Stimulated activated CD4-positive, alpha-beta T cell treated with anti-CD3 and anti-CD28 coated beads, Interleukin-1b, Interleukin-23, amount 100 ng/mL, for 1 hour (primary cell): ENCODE results near the gene TOMM22.

Experiments used
- DNase-seq, 2 donors: peaks; one replicate each; pipeline ENCODE4 v3.0.0-alpha.2; 2020; ENCODE audit warnings: low read depth in 2 of 2

TOMM22 gene

DNA sequence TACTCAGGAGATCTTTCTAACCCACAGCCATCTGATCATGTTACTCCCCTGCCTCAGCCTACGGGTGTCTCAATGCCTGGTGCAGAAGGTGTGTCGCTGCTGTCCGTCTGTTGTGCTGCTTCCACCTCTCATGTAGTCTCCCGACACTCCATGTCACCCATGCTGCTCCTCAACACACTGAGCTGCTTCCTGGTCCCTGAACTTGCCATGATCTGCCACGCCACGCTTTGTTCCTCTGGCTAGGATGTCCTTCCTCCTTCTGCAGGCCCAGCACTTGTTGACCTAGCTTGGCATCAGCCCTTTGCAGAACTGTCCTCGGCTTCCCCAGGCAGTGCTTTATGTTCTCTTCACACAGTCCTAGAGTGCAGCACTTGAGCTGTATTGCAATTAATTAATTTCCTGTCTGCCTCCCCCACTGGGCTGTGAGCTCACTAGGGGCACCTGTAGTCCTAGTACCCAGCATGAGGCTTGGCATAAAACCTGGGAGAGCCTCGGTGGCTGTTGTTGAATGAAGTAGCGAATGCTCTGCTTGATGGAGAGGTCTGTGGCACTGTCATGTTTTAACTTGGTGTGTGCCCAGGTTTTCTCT, 33.5 kb downstream of the TOMM22 start:
- DNase-seq, result no peak

DNA sequence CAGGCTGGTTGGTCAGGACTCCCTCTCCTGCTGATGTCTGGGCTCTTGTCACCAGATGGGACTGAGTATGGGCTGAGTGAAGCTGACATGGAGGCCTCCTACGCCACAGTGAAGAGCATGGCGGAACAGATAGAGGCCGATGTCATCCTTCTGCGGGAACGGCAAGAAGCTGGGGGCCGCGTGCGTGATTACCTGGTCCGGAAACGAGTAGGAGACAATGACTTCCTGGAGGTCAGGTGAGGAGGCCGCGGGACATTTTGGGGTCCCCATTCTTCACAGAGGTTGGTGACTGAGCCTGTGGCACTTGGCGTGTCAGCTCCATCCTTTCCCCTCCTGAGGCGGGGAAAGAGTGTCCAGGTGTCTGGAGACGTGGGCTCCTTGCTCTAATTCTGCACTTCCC, 34.1 kb downstream of the TOMM22 start:
- DNase-seq, result no peak

DNA sequence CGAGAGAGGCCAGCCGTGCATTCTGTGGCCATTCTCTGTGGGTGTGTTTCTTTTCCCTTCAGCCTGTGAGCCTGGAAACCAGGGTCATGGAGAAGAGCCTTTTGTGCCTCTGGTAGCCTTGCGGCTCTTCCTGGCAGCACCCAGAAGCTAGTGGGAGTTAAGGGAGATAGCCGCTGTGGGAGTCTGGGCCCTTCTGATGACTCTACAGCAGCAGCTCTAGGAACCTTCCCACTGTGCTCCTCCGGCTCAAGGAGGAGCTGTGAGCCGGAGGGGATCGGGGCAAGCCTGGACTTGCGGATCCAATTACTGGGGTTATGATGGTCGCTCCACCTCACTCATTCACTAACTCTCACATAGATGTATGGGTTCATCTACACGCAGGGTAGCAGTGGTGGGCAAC, 34.5 kb downstream of the TOMM22 start:
- DNase-seq, result no peak

DNA sequence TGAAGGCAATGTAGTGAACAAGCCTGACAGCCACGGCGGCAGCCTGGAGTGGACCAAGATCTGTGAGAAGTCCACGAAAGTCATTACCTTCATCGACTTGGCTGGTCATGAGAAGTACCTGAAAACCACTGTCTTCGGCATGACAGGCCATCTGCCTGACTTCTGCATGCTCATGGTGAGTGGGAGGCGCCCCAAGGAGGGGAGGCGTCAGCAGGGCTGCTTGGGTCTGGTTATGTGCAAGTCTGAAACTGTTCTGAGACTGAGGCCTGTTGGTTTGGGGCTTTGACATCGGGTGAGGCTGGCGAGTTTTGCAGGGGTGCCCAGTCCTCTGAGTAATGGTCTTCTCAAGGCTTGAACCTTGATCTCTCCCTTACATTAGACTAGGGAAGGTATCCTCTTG, 35.1 kb downstream of the TOMM22 start:
- no peak for DNase-seq

DNA sequence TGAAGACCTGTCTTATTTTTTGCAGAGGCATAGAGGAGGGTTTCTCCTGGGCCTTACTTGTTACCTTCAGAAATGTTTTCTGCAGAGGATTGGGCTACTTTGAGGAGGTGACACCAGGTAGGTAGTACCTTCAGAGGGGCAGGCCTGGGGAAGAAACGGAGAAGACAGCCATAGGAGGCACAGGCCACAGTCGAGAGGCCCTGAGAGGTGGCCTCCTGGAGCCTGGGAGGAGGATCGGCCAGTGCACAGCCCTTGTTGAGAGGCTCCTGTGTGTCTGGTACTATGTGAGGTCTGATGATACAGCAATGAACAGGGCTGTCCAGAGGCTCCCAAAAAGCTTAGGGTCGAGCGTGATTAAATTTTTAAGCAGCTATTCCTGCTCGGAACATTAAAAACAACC, 35.5 kb downstream of the TOMM22 start:
- DNase-seq, result no peak

DNA sequence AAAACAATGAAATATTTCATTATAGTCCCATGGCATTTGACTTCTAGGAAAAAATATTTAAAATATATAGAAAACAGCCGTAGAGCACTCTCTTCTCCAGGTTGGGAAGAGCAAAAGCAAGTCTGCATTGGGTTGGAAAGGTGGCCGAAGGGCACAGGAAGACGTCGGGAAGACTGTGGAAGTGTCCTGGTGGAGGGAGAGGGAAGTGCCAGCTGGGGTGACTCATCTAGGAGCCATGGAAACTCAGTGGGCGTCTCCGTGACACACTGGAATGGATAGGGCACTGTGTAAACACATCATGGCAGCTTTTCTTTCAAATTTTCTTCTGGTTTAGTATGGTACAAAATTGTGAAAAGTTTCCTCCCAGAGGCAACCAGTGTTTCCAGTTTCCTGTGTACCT, 36.7 kb downstream of the TOMM22 start:
- no peak for DNase-seq

DNA sequence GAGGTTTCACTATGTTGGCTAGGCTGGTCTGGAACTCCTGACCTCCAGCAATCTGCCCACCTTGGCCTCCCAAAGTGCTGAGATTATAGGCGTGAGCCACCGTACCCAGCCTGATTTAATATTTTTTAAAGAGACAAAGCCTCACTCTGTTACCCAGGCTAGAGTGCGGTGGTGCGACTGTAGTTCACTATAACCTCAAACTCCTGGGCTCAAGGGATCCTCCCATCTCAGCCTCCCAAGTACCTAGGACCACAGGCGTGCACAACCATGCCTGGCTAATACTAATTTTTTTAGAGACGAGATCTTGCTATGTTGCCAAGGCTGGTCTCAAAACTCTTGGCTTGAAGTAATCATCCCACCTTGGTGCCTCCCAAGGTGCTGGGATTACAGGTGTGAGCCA, 37.4 kb downstream of the TOMM22 start:
- no peak for DNase-seq

DNA sequence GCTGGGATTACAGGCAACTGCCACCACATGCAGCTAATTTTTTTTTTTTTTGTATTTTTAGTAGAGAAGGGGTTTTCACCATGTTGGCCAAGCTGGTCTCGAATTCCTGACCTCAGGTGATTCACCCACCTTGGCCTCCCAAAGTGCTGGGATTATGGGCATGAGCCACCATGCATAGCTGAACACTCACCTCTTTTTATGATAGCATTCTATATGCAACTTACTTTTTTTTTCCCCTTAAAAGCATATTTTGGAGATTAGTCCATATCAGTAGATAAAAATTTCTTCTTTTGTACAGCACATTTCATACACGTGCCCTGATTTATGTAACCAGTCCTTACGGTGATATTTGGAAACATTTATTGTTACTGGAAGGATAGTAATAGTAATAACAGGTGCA, 38.6 kb downstream of the TOMM22 start:
- DNase-seq, result no peak

DNA sequence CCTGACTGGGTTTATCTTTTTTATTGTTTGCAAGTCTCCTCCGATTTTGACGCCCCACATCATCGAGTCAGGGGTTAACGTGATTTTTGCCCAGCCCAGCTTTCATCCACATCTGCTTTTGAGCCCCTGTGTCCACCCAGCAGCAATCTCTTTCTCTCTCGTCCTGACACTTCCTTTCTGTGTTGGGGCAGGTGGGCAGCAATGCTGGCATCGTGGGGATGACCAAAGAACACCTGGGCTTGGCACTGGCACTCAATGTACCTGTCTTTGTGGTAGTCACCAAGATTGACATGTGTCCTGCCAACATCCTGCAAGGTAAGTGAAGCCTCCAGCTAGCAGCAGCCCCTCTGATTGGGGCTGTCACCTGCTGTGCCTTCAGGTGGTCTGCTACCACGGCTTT, 39.8 kb downstream of the TOMM22 start:
- DNase-seq, result no peak

DNA sequence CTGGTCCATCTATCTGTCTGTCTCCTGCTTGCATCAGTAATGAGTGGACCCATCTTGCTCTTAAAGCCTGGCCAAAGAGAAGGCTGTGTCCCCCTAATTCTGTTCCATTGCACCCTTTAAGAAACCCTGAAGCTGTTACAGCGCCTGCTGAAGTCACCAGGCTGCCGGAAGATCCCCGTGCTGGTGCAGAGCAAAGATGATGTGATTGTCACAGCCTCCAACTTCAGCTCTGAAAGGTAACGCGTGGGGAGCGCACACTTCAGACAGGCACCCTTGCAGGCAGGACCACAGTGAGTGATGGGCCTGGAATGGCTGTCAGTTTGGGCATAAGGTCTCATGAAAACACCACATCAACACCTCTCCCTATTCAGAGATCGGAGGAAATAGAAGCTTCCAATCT, 42.4 kb downstream of the TOMM22 start:
- no peak for DNase-seq

DNA sequence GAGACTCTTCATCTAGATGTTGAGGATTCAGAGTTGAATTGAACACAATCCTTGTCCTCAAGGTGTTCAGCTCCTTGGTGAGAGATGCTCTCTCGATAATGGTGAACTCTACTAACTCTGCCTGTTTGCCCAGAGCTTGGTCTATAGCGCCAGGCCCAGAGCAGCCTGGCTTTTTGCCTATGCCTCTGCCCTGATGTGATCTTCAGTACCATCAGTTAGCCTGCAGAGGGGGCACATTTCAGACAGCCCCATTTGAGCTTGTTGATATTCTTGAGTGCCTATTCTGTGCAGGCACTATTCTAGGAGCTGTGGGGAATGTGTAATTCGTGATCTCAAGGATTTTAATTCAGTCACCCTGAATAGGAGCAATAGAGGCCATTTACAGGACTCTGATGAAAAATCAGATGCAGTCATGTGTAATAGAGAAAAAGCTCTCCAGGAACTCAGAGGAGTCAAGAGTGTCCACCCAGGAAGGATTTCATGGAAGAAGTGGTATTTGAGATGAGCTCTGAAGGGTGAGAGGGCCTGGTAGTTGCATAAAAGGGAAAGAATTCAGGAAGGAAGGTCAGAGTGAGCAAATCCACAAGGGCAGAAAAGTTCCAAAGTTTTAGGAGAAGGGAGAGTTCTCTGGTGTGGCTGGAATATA, 43.3 kb downstream of the TOMM22 start:
- DNase-seq, result no peak

DNA sequence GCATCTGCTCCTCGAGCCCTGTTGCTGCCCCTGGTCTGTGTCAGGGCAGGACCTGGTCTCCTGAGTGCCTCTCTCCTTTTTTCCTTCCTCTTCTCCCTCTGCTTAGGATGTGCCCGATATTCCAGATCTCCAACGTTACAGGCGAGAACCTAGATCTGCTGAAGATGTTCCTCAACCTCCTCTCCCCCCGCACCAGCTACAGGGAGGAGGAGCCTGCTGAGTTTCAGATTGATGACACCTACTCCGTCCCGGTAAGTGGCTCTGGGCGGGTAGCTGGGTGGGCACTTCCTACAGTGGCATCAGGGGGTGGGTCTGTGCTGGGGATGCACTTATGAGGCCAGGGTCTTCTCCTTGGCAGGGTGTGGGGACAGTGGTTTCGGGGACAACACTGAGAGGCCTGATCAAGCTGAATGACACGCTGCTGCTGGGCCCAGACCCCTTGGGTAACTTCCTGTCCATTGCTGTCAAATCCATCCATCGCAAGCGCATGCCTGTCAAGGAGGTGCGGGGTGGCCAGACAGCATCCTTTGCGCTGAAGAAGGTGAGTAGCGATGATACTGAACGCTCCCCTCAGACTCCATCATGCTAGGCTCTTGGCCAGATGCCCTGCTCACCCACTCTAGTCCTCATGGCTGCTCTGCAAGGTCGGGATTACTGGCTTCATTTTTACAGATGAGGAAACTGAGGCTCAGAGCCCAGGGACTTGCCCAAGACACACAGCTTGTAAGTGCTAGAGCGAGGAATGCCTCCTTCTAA, 44.3 kb downstream of the TOMM22 start:
- DNase-seq, result no peak

DNA sequence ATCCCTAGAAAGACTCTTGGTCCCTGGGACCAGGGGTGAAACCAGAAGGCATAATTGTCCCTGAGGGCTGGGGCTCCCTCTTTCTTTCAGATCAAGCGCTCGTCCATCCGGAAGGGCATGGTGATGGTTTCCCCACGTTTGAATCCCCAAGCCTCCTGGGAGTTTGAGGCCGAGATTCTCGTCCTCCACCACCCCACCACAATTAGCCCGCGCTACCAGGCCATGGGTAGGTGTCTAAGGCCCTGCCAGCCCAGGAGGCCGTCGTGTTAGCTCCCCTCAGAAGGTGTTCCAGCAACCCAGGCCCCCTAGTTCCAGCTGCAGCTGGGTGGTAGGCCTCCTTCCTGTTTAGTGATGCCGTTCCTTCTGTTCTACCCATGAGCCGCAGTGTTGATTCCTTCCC, 45.4 kb downstream of the TOMM22 start:
- DNase-seq, result no peak

DNA sequence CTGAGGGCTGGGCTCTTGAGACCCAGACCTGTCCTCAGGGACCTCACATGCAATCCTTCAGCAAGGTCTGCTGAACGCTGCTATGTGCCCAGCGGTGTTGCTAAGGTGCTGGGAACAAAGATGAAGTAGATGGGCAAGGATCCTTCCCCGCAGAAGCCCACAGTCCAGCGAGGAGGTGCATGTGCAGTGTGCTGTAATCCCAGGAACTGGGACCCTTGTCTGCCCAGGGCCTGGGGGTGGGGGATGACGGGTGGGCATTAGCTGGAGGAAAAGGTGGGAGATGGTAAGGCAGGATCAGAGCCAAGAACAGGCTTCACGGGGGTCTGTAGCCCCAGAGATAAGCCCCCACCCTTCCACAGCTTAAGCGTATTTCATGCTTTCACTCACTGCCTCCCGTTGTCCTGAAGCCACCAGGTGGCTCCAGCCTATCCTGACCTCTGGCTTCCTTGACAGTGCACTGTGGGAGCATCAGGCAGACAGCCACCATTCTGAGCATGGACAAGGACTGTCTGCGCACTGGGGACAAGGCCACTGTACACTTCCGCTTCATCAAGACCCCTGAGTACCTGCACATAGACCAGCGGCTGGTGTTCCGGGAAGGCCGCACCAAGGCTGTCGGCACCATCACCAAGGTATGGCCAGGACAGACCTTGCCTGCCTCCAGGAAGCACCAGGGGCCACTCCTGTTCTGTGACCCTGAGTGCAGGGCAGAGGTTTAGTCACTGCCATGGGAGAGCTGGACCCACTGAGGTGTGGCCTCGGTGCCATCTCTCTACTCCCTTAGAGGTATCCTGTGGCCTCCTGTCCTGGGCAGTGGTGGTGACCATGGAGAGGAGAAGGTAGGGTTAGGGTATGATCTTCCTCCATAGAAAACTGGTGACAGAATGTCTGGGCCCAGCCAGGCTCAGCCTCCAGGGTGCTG, 46.0 kb downstream of the TOMM22 start:
- DNase-seq, result no peak

DNA sequence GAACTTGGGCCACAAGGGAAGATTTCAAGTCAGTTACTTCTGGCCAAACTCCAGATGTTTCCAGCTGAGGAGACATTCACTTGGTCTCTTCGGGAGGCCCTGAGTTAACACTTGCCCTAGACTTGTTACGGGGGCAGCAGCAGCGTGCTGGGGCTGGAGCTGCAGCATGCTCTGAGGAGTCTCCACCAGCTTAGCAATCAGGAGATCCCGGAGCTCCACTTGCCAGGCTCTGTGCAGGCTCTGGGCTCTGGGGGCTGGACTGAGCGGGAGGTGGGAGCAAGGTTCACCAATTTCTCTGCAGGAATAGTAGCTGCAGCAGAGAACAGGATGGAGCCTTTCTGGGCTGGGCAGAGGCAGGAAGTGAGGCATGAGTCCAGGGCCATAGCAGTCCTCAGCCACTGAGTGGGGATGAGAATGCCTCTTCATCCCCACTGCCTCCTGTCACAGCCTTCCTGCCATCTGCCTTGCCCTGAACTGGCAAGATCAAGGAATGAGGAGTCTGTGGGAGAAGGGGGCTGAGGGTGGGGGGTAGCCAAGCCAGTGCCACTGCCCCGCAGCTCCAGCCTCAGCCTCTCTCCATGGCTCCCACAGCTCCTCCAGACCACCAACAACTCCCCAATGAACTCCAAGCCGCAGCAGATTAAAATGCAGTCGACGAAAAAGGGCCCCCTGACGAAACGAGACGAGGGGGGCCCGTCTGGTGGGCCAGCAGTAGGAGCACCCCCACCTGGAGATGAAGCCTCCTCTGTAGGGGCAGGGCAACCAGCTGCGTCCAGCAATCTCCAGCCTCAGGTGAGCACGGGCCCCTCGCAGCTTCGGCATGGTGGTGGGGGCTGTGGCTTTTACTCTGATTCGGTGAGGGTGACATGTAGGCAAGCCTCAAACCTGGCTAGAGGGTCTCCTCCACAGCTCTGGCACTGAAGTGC, 47.4 kb downstream of the TOMM22 start:
- DNase-seq, result no peak

DNA sequence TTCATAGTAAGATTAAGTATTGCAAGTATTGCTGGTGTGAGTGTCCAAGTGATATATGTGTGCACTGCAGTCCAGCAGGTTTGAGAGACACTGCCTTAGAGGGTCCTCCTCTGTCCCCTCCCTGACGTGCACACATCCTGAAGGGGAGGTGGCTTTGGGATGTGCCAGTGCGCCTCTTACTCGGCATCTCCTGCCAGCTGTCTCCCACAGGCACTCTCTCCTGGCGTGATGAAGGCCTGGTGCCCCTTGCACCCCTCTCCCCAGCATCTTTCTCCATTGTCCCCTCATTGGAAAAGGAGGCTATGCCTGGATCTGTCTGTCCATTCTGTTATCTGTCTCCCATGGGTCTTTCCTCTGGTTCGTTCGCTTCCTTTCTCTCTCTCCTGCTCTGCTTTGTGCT, 48.2 kb downstream of the TOMM22 start:
- DNase-seq, result no peak

DNA sequence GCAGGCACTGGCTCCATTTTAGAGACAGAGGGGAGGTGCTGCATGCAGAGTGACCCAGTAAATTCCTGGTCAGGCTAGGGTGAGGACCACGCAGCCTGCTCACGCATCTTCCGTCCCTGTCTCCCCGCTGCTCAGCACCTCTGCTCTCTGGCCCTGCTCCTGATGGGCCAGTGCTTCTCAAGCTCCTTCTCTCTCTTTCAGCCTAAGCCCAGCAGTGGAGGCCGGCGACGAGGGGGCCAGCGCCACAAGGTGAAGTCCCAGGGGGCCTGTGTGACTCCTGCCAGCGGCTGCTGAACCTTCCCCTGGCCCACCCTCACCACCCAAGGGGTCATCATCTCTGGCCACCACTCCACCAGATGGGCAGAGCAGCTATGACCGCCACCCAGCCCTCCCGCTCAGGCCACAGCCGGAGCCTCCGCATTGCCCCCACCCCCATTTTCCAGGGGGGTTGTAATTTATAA, 48.7 kb downstream of the TOMM22 start:
- no peak for DNase-seq

DNA sequence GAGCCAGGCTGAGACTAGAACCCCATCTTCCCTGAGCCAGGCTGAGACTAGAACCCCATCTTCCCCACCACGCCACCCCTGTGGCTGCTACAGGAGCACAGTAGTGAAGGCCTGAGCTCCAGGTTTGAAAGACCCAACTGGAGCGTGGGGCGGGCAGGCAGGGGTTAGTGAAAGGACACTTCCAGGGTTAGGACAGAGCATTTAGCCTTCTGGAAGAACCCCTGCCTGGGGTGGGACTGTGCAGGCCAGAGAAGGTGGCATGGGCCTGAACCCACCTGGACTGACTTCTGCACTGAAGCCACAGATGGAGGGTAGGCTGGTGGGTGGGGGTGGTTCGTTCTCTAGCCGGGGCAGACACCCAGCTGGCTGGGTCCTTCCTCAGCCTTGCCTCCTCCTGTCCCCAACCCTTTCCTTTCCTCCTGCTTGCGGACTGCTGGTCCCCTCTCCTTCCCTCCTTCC, 50.0 kb downstream of the TOMM22 start:
- no peak for DNase-seq

DNA sequence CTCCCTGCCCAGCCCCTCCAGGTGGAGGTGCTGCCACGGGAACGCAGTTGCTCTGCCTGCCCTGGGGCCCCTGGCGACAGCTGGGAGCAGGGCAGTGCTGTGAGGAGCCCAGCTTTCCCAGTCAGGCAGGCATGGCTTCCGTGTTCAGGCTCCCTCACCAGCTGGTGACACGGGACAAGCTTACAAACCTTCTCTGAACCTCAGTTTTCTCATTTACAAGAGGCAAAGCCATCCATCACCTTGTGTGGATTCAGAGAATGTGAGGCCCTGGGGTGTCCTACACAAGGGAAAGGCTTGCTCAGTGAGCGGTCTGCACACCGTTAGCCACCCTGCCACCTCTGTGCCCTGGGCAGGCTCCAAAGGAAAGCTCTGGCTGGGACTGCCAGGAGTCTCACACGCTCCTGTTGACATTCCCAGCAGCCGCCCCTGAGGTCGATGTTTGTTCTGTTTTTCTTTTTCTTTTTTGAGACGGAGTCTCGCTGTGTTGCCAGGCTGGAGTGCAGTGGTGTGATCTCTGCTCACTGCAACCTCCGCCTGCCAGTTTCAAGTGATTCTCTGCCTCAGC, 50.6 kb downstream of the TOMM22 start:
- no peak for DNase-seq

DNA sequence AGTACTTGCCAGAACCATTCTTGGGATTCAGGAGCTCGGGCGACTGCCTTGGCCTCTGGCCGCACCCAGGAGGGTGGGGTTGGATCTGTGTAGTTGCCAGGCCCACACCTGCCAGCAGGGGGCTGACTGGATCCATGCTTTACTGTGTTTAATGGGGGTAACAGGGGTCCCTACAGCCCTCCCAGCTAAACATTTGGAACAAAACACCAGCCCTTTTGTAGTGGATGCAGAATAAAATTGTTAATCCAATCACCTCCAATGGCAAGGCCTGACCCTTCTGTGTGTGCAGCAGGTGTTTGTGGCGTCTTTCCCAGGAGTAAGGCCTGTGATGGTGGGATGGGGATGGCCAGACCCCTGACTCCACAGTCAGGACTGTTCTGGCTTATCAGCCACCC, 51.6 kb downstream of the TOMM22 start:
- no peak for DNase-seq
